Central memory CD4-positive, alpha-beta T cell (primary cell): ENCODE measurements around the gene CENPP.
"Not testable (repeated sequence)": the region's sequence is repeated elsewhere in the genome, so short reads cannot be mapped to it uniquely, and the experiment has no call there.

Source experiments
- DNase-seq: peaks from one replicate; pipeline ENCODE4 v3.0.0; 2022

The CENPP gene

DNA sequence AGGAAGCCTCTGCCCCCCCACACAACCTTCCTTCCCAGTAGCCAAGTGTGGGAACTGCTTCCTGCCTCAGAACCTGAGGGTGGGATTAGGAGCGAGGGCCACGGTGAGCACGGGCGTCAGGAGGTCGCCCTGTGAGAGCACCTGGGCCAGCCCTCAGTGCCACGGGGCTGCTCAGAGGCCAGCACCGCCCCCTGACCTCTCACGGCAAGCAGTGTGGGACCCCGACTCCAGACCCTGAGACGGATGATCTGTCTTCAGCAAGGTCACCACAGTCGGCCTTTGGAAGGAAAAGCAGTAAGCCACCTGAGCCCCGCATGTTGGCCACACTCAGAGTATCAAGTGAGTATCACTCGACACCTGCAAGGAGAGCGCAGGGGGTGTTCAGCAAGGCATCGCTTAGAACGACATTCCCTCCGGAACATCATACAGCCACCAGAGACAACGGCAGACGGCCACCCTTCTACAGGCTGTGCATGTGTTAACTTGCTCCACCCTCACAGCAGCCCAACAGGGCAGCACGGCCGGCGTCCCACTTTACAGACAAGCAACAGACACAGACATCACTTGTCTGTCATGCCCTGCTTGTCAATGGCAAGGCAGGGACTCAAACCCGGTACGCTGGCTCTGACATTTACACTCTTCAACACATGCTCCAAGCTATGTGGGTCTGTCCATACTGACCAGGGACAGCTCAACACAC, 294.0 kb downstream of the CENPP start:
- DNase-seq = no peak

DNA sequence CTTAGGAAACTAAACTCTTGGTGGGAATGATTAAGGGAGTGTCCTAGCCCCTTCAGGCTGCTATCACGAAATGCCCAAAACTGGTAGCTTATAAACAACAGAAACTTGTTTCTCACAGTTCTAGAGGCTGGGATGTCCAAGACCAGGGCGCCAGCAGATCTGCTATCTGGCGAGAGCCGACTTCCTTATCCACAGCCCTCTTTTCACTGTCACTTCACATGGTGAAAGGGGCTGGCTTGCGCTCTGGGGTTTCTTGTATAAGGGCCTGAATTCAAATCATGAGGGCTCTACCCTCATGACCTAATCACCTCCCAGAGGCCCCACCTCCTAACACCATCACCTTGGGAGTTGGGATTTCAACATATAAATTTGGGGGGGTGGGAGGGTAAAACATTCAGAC, 295.1 kb downstream of the CENPP start:
- no peak for DNase-seq

DNA sequence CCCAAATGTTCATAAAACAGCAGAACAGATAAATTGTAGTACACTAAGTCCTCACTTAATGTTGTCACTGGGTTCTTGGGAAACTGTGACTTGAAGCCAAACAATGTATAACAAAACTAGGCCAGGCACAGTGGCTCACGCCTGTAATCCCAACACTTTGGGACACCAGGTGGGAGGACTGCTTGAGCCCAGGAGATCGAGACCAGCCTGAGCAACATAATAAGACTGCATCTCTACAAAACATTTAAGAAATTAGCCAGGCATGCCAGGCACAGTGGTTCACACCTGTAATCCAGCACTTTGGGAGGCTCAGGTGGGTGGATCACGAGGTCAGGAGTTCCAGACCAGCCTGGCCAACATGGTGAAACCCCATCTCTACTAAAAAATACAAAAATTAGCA, 298.2 kb downstream of the CENPP start:
- DNase-seq = not testable (repeated sequence)

DNA sequence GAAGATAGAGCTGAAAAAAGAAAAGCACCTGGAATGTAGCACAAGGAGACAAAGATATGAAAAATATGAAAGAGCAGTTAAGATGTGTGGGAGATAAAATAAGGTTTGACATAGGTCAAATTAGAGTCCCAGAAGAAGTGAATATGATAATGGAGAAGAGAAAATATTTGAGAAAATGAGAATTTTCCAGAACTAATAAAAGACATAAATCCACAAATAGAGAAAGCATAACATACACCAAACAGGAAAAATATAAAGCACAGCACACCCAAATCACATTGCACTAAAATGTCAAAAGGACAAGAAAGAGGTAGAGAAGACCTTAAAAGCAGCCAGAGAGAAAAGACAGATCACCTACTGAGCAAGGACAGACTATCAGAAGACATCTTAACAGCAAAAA, 300.7 kb downstream of the CENPP start:
- no peak for DNase-seq

DNA sequence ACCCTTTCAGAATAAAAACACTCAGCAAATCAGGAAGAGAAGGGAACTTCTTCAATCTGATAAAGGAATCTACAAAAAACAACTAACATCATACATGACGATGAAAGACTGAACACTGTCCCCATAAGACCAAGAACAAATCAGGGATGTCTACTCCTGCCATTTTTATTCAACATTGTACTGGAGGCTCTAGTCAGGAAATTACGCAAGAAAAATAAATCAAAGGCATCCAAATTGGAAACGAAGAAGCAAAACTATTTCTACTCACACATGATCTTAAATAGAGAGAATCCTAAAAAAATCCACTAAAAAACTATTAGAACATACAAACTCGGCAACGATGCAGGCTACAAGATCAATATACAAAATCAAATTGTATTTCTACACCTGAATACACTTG, 301.9 kb downstream of the CENPP start:
- DNase-seq = no peak

GRCh38 chr9:92631452-92632343, 305.9 kb downstream of the CENPP start:
- DNase-seq = no peak

DNA sequence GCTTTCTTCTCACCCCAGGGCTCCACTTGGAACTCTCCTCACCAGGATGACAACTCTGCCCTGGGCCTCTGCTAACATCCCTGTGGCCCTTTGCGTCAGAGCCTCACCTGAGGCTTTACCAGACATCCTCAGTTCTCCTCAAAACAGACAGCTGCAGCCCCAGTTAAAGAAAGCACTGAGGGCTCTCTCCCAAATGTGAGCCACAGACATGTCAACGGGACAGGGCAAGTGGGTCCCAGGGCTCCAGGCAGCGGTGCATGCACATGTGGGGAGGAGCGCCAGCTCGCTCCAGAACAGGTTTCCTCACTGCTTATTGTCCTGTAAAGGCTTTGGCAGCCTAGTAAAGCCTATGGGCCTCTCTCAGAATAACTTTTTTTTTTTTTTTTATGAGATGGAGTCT, 306.9 kb downstream of the CENPP start:
- no peak for DNase-seq

GRCh38 chr9:92633614-92634278, 308.0 kb downstream of the CENPP start:
- DNase-seq = no peak

DNA sequence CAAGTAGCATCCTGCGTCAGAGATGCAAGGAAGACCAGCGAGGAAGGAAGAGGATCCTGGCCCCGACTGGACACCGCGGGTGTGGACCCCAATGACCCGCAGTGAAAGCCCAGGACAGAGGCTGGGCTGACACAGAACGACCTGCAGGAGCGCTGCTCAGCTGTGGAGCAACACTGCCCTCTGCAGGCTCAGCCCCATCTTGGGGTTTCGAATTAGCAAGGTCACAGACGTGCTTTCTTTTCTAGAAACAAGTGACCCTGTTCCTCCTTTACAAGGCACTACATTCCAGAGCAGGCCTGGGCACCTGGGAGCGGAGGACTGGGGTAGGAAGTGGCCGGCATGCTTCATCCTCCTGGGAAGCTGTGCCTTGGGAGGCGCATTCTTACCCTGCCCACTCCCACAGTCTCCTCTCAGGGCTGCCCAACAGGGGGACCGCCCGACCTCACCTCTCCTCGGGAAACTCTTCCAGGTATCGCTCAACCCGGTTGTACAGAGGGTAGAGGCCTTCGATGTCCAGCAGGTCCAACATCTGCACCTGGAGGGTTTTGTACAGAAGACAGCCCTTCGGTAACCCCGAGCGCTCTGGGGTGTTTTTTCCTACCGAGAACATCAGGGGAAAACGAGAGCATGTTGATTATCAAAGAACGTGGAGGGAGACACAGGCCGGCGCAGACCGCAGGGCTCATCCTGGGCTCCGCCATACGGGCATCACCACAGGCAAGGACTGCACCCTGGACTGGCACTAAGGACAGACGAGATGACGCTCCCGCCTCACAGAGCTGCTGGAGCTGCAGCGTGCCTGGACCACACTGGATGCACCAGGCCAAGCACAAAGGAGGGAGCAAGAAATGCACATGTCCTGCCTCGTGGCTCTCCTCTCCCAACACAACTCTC, 309.2 kb downstream of the CENPP start:
- DNase-seq = peak; percentile 29

DNA sequence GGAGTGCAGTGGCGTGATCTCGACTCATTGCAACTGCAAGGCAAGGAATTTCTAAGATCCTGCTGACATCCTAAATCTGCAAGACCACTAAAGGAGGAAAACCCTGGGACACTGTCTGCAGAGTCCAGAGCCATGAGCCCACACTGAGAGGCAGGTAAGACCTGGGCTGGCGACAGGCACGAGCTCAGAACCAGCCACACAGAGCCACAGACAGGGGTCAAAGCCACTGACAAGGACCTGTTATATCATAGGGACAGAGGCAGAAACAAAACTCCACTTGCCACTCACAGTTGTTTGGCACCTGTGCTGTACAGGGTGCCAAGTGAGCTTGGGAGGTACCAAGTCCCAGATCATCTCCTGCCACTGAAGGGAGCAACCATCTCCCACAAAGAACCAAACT, 310.0 kb downstream of the CENPP start:
- DNase-seq = no peak

DNA sequence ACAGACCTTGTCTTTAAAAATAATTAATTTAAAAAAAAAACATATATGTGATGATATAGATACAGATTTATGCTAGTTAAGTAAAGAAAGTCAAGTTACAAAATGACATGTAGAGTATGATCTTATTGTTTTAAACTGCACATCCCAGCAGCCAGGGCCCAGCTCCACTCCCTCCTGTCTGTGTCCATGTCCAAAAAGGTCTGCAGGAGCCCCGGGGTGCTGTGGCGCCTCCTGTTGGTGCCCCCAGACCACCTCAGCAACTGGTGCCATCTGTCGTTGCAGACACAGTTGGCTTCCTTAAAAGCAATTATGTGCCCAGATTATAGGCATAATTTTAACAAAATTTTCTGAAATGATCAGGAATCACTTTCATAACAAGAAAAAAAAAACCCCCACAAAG, 310.9 kb downstream of the CENPP start:
- DNase-seq = no peak

- no peak for DNase-seq
Observed at GRCh38 chr9:92637326-92637725, 311.6 kb downstream of the CENPP start.

DNA sequence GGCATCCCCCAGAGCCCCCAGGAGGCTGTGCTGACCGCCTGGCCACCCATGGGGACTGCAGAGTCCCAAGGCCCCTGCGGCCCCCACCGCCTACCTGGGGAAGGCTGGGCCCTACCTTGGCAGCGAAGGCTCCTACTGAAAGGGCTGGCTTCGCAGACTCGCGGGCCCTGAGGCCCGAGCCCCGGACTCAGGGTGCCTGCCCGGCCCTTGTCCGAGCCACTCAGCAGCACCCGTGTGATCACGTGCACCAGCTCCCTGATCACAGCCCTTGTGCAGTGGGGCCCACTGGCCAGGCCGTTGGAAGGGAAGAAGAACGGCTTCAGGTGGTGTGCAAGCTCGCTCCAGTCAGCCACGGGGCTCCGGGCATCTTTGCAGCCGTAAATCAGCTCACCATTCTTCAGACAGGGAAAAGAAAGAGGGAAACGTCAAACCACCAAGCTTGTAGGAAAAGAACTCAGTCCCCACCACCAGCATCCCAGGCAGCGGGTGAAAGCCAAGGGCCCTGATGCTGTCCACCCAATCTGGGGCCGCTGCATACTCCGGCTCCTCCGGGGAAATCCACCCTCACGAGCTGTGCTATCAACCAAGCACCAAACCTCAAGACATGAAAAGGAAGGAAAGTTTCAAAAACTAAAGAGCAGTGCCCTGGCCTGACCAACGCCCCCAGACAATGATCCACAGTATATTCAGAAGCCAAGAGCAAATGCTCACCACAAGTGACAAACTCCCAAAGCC, 312.3 kb downstream of the CENPP start:
- no peak for DNase-seq

DNA sequence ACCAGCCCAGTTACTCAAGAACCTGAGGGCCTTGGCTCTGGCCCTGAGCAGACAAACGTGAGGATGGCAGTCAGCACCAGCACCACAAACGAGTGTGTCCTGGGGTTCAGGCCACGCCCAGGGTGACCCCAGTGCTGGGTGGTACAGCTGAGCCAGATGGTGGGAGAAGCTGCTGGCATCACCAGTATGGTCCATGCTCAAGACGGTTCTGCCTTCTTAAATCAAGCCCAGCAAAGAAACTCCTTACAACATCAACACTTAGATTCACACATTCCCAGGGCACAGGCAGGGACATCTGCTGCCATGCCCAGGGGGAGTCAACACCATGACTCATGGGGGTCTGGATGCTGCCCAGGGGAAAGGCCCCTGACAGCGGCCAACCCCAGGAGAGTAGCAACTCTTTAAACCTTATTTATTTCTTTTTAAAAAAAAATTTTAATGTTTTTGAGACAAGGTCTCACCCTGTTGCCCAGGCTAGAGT, 312.9 kb downstream of the CENPP start:
- no peak for DNase-seq

DNA sequence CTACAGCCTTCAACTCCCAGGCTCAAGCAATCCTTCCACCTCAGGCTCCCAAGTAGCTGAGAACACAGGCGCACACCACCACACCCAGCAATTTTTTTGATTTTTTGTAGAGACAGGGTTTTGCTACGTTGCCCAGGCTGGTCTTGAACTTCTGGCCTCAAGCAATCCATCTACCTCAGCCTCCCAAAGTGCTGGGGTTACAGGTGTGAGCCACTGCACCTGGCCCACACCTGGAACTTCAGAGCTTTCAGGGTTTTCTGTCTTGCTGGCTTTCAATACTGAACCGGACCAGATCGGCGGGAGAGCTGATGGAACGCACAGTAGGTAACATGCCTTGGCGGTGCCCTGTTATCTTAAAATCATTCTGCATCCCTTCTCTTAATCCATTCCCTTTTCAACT, 313.4 kb downstream of the CENPP start:
- DNase-seq = no peak

GRCh38 chr9:92639791-92640271, 314.1 kb downstream of the CENPP start:
- no peak for DNase-seq

GRCh38 chr9:92640398-92641091, 314.8 kb downstream of the CENPP start:
- DNase-seq = no peak

DNA sequence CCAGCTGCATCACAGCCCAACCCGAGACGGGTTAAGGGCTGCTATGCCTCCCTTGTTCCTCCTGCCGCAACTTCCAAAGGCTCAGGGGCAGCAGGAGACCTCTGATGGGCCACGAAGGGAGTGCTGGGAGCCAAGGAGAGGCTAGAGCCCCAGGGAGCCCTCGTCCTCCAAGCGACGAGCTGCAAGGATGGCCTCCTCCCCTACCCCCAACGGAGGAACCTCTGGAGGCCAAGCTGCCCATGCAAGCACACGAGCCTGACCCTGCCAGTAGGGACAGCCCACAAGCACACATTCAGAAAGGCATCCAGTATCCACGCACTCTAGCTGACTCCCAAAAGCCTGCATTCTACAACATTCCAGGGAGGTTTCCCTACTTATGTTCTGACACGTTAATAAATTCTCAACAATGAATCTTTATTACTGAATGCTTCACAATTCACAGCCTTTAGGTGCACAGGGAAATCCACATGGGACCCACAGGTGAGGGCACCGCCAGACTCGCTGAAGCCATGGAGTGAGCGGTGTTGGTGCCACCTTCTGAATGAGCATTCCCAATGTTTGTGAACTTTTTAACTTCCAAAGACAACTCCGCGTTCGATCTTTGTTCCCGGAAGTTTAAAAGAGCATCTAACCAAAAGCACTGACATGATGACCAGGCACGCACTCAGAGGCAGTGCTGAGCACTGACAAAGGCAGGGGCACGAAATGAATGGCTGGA, 315.5 kb downstream of the CENPP start:
- DNase-seq = no peak

GRCh38 chr9:92642041-92642451, 316.3 kb downstream of the CENPP start:
- no peak for DNase-seq

- DNase-seq = no peak
Observed at GRCh38 chr9:92642564-92642963, 316.8 kb downstream of the CENPP start.
